NCI-H2107 treated with DMSO at 0.1 percent for 48 hours (cell line): ENCODE results near the gene PLCB2.
A peak's percentile ranks its signal among the peaks of the same experiment; 100 is the strongest.

Source experiments
- DNase-seq: peaks from one replicate; lab custom pipeline; 2025; ENCODE audit not compliant: unreplicated experiment; lab: John Stamatoyannopoulos, UW

The PLCB2 gene

GRCh38 chr15:40307421-40308211 lies at the start of gene PLCB2:
TSS of gene PLCB2 (minus strand) at chr15:40307935. CDS start at chr15:40307672, 263 bp downstream.
- no peak for DNase-seq

GRCh38 chr15:40357246-40357645 lies 49.5 kb upstream of the PLCB2 start:
- no peak for DNase-seq

- DNase-seq = no peak
Observed at GRCh38 chr15:40355976-40356585, 48.3 kb upstream of the PLCB2 start.

GRCh38 chr15:40354408-40355171 lies 46.9 kb upstream of the PLCB2 start:
- no peak for DNase-seq

GRCh38 chr15:40353697-40354096 lies 46.0 kb upstream of the PLCB2 start:
- DNase-seq = no peak

- DNase-seq = no peak
Observed at GRCh38 chr15:40352281-40352901, 44.7 kb upstream of the PLCB2 start.

GRCh38 chr15:40349163-40349562 lies 41.4 kb upstream of the PLCB2 start:
- DNase-seq = no peak

GRCh38 chr15:40348474-40348870 lies 40.7 kb upstream of the PLCB2 start:
- DNase-seq = no peak

- DNase-seq = no peak
Observed at GRCh38 chr15:40347559-40348473, 40.1 kb upstream of the PLCB2 start.

- DNase-seq = no peak
Observed at GRCh38 chr15:40346579-40347558, 39.1 kb upstream of the PLCB2 start.

- no peak for DNase-seq
Observed at GRCh38 chr15:40345867-40346578, 38.3 kb upstream of the PLCB2 start.

- no peak for DNase-seq
Observed at GRCh38 chr15:40345225-40345866, 37.6 kb upstream of the PLCB2 start.

- peak; percentile 25 for DNase-seq
Observed at GRCh38 chr15:40344631-40345120, 36.9 kb upstream of the PLCB2 start.

- no peak for DNase-seq
Observed at GRCh38 chr15:40344217-40344616, 36.5 kb upstream of the PLCB2 start.

GRCh38 chr15:40343512-40343911 lies 35.8 kb upstream of the PLCB2 start:
- DNase-seq = no peak

GRCh38 chr15:40342416-40343320 lies 34.9 kb upstream of the PLCB2 start:
- DNase-seq = no peak
